HG02973 (cell line): Measurements from ENCODE around the gene NSDHL.

ENCODE experiments used
- ATAC-seq: cut with Tn5 transposase; IDR thresholded peaks from one replicate; pipeline ENCODE4 v1.9.1; 2021; ENCODE audit warnings: moderate library complexity; ENCODE audit not compliant: unreplicated experiment

NSDHL gene

GRCh38 chrX:152843852-152844251, 13.0 kb downstream of the NSDHL start:
- no peak for ATAC-seq

GRCh38 chrX:152844256-152844655, 13.4 kb downstream of the NSDHL start:
- ATAC-seq, result no peak

- no peak for ATAC-seq
Observed at GRCh38 chrX:152845618-152846240, 14.9 kb downstream of the NSDHL start.

GRCh38 chrX:152847281-152847680, 16.4 kb downstream of the NSDHL start:
- no peak for ATAC-seq

- no peak for ATAC-seq
Observed at GRCh38 chrX:152850465-152850864, 19.6 kb downstream of the NSDHL start.

GRCh38 chrX:152853986-152854385, 23.1 kb downstream of the NSDHL start:
- no peak for ATAC-seq

GRCh38 chrX:152861116-152861515, 30.3 kb downstream of the NSDHL start:
- ATAC-seq, result no peak

- no peak for ATAC-seq
Observed at GRCh38 chrX:152861826-152862225, 31.0 kb downstream of the NSDHL start.

GRCh38 chrX:152865232-152865920, 34.5 kb downstream of the NSDHL start:
- ATAC-seq, result no peak

GRCh38 chrX:152866386-152866785, 35.5 kb downstream of the NSDHL start:
- no peak for ATAC-seq

- no peak for ATAC-seq
Observed at GRCh38 chrX:152869972-152870371, 39.1 kb downstream of the NSDHL start.

- no peak for ATAC-seq
Observed at GRCh38 chrX:152871260-152871659, 40.4 kb downstream of the NSDHL start.

- no peak for ATAC-seq
Observed at GRCh38 chrX:152872522-152872921, 41.7 kb downstream of the NSDHL start.

- ATAC-seq, result no peak
Observed at GRCh38 chrX:152873361-152873760, 42.5 kb downstream of the NSDHL start.

GRCh38 chrX:152876931-152877840, 46.3 kb downstream of the NSDHL start:
- ATAC-seq, result no peak

- no peak for ATAC-seq
Observed at GRCh38 chrX:152878976-152879755, 48.3 kb downstream of the NSDHL start.

GRCh38 chrX:152881289-152881688, 50.4 kb downstream of the NSDHL start:
- no peak for ATAC-seq

GRCh38 chrX:152884171-152884570, 53.3 kb downstream of the NSDHL start:
- no peak for ATAC-seq

- ATAC-seq, result no peak
Observed at GRCh38 chrX:152886716-152887115, 55.9 kb downstream of the NSDHL start.

GRCh38 chrX:152892499-152892898, 61.6 kb downstream of the NSDHL start:
- ATAC-seq, result no peak
